Measurements from ENCODE around the gene SLC22A12. TPM values are rescaled to one million over a fixed set of nuclear protein-coding genes. Genes with fewer than 3 reads are reported as not detected.

SLC22A12 gene
- total RNA-seq, 1 experiment from 2014 or later: not detected

GRCh38 chr11:64632237-64632636 lies 41.2 kb downstream of the SLC22A12 start:
- CTCF ChIA-PET: no interaction called here

GRCh38 chr11:64632654-64633053 lies 41.6 kb downstream of the SLC22A12 start:
- ChIA-PET POLR2A (ENCODE audit: unreplicated experiment) (no interaction called here), CTCF (no interaction called here)
- ATAC-seq: no peak
- no peaks in the 10 kb centered on the region for H3F3A ChIP-seq (ENCODE audit: low read length, unreplicated experiment)
- no peak for TF ChIP-seq EZH2phosphoT487 (IDR thresholded peaks at IDR 0.05; ENCODE audit: borderline replicate concordance, low read length)
- no peak for TF ChIP-seq CTCF (conservative IDR thresholded peaks at IDR 0.05; ENCODE audit: low read depth, low read length)
- no peak for TF ChIP-seq EZH2 (IDR thresholded peaks at IDR 0.05; ENCODE audit: low read length, unreplicated experiment)
- no peak overlapping the region for H3K27ac ChIP-seq (ENCODE audit: low read length)
- H3K79me2 ChIP-seq (ENCODE audit: low read length): no peaks in the 10 kb centered on the region
- no peak overlapping the region for H3K9ac ChIP-seq (ENCODE audit: low read length)
- BruUV-seq (replicated peaks): no TSS peak
- H3K4me1 ChIP-seq (ENCODE audit: insufficient read depth, low read length): no peaks in the 10 kb centered on the region
- H3K4me2 ChIP-seq (ENCODE audit: low read length): no peak overlapping the region
- no peaks in the 10 kb centered on the region for H3K36me3 ChIP-seq (ENCODE audit: low read depth, low read length)
- H3K27me3 ChIP-seq (ENCODE audit: low read length): peaks cover 19% of the 10 kb centered on the region
- H3K9me2 ChIP-seq (replicated peaks; ENCODE audit: low read length): no peaks in the 10 kb centered on the region
- no peak for DNase-seq
- no peaks in the 10 kb centered on the region for H3K9me3 ChIP-seq (ENCODE audit: low read length)
- no peak overlapping the region for H2AFZ ChIP-seq (ENCODE audit: low read length)
- H3K4me3 ChIP-seq (ENCODE audit: low read length): no peak overlapping the region
- no peaks in the 10 kb centered on the region for H4K20me1 ChIP-seq (ENCODE audit: low read length)
- intact Hi-C loops (cut with micrococcal nuclease): no loop called here

More at GRCh38 chr11:64632237-64632636, 41.2 kb downstream of the SLC22A12 start:
- BruUV-seq (replicated peaks): no TSS peak
- no peak overlapping the region for H3K4me2 ChIP-seq (ENCODE audit: low read length)
- DNase-seq: no peak
- peaks cover 19% of the 10 kb centered on the region for H3K27me3 ChIP-seq (ENCODE audit: low read length)
- H3K9me2 ChIP-seq (replicated peaks; ENCODE audit: low read length): no peaks in the 10 kb centered on the region
- no peak for TF ChIP-seq EZH2phosphoT487 (IDR thresholded peaks at IDR 0.05; ENCODE audit: borderline replicate concordance, low read length)
- no peak for TF ChIP-seq CTCF (conservative IDR thresholded peaks at IDR 0.05; ENCODE audit: low read depth, low read length)
- TF ChIP-seq EZH2 (IDR thresholded peaks at IDR 0.05; ENCODE audit: low read length, unreplicated experiment): no peak
- H3K4me1 ChIP-seq (ENCODE audit: insufficient read depth, low read length): no peaks in the 10 kb centered on the region
- H3K4me3 ChIP-seq (ENCODE audit: low read length): no peak overlapping the region
- no peak for ATAC-seq
- intact Hi-C loops (cut with micrococcal nuclease): no loop called here
- H3F3A ChIP-seq (ENCODE audit: low read length, unreplicated experiment): no peaks in the 10 kb centered on the region
- H4K20me1 ChIP-seq (ENCODE audit: low read length): no peaks in the 10 kb centered on the region
- no peaks in the 10 kb centered on the region for H3K36me3 ChIP-seq (ENCODE audit: low read depth, low read length)
- no peaks in the 10 kb centered on the region for H3K79me2 ChIP-seq (ENCODE audit: low read length)
- POLR2A ChIA-PET (ENCODE audit: unreplicated experiment): no interaction called here
- H3K9ac ChIP-seq (ENCODE audit: low read length): no peak overlapping the region
- no peak overlapping the region for H2AFZ ChIP-seq (ENCODE audit: low read length)
- H3K27ac ChIP-seq (ENCODE audit: low read length): no peak overlapping the region
- no peaks in the 10 kb centered on the region for H3K9me3 ChIP-seq (ENCODE audit: low read length)

- H3K27me3 ChIP-seq (ENCODE audit: low read length): peaks cover 19% of the 10 kb centered on the region
- intact Hi-C loops (cut with micrococcal nuclease): no loop called here
- H3K36me3 ChIP-seq (ENCODE audit: low read depth, low read length): no peaks in the 10 kb centered on the region
- no peak for ATAC-seq
- no TSS peak for BruUV-seq (replicated peaks)
- no peaks in the 10 kb centered on the region for H3K4me1 ChIP-seq (ENCODE audit: insufficient read depth, low read length)
- ChIA-PET POLR2A (ENCODE audit: unreplicated experiment) (no interaction called here), CTCF (no interaction called here)
- H3F3A ChIP-seq (ENCODE audit: low read length, unreplicated experiment): no peaks in the 10 kb centered on the region
- no peak overlapping the region for H3K27ac ChIP-seq (ENCODE audit: low read length)
- H4K20me1 ChIP-seq (ENCODE audit: low read length): no peaks in the 10 kb centered on the region
- no peaks in the 10 kb centered on the region for H3K79me2 ChIP-seq (ENCODE audit: low read length)
- H3K4me2 ChIP-seq (ENCODE audit: low read length): no peak overlapping the region
- TF ChIP-seq EZH2phosphoT487 (IDR thresholded peaks at IDR 0.05; ENCODE audit: borderline replicate concordance, low read length) (no peak), EZH2 (IDR thresholded peaks at IDR 0.05; ENCODE audit: low read length, unreplicated experiment) (no peak), CTCF (conservative IDR thresholded peaks at IDR 0.05; ENCODE audit: low read depth, low read length) (no peak)
- H3K4me3 ChIP-seq (ENCODE audit: low read length): no peak overlapping the region
- H3K9ac ChIP-seq (ENCODE audit: low read length): no peak overlapping the region
- no peak for DNase-seq
- no peaks in the 10 kb centered on the region for H3K9me2 ChIP-seq (replicated peaks; ENCODE audit: low read length)
- H2AFZ ChIP-seq (ENCODE audit: low read length): no peak overlapping the region
- H3K9me3 ChIP-seq (ENCODE audit: low read length): no peaks in the 10 kb centered on the region
Measured at GRCh38 chr11:64633555-64634159, 42.6 kb downstream of the SLC22A12 start.
